Lung microvascular endothelial cell (primary cell): Measurements from ENCODE around the gene PLCB2. TPM values are rescaled to one million over a fixed set of nuclear protein-coding genes. Genes with fewer than 3 reads are reported as not detected.

Experiments used
- DNase-seq, 2 donors: peaks; one replicate each; pipeline versions ENCODE4 v3.0.0 to v3.0.0-alpha.2; 2010; ENCODE audit warnings: low read depth in 2 of 2
- total RNA-seq: library from RNA; depleted of rRNA; stranded (reverse); fragments of >200 nt; gene quantifications from 2 replicates; pipeline ENCODE4 v1.2.1, GENCODE V29; 2014

Gene PLCB2
- total RNA-seq, 1 donor from 2014 or later: under 0.01 TPM

- no peak for DNase-seq
Measured at GRCh38 chr15:40287505-40287904, 20.2 kb downstream of the PLCB2 start.

- DNase-seq: no peak
Measured at GRCh38 chr15:40286794-40287193, 20.9 kb downstream of the PLCB2 start.

DNA sequence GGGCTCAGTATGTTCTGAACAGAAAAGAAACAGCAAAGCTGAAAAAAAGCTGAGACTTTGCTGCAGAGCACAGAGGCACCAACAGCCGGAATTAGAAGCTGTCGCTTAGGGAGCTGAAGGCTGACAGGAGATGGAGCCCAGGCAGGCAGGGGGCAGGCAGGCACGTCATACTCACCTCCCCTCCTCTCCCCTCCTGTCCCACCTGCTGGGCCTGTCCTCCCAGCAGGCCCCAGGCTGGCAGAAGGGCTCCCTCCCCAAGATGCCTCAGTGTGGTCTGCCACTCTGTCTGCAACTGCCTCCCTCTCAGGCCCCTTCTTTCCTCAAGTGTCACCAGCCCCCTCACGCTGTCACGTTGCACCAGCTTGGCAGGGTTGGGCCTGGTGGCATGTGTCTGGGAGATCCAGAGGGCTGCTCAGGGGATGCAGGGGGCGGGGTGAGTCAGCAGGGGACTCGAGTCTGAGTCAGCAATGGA, 21.6 kb downstream of the PLCB2 start:
- no peak for DNase-seq

GRCh38 chr15:40285554-40286011, 22.2 kb downstream of the PLCB2 start:
- no peak for DNase-seq

- DNase-seq: no peak
Measured at GRCh38 chr15:40285151-40285550, 22.6 kb downstream of the PLCB2 start.

GRCh38 chr15:40283615-40284300, 24.0 kb downstream of the PLCB2 start:
- no peak for DNase-seq

- DNase-seq: no peak
Measured at GRCh38 chr15:40282869-40283614, 24.7 kb downstream of the PLCB2 start, which contains the start of gene ANKRD63. ANKRD63 (minus strand) TSS chr15:40283064; CDS start chr15:40282586, 478 bp downstream.

GRCh38 chr15:40282147-40282868, 25.4 kb downstream of the PLCB2 start:
- peak; percentile 28 to 37 for DNase-seq

- no peak for DNase-seq
Measured at GRCh38 chr15:40281801-40282146, 26.0 kb downstream of the PLCB2 start.

GRCh38 chr15:40281057-40281800, 26.5 kb downstream of the PLCB2 start:
- DNase-seq: no peak

GRCh38 chr15:40280260-40281056, 27.3 kb downstream of the PLCB2 start:
- no peak for DNase-seq

- DNase-seq: peak; percentile 57 to 68
Measured at GRCh38 chr15:40279437-40280141, 28.1 kb downstream of the PLCB2 start.

GRCh38 chr15:40278026-40278425, 29.7 kb downstream of the PLCB2 start:
- no peak for DNase-seq

- no peak for DNase-seq
Measured at GRCh38 chr15:40277471-40277870, 30.3 kb downstream of the PLCB2 start.

DNA sequence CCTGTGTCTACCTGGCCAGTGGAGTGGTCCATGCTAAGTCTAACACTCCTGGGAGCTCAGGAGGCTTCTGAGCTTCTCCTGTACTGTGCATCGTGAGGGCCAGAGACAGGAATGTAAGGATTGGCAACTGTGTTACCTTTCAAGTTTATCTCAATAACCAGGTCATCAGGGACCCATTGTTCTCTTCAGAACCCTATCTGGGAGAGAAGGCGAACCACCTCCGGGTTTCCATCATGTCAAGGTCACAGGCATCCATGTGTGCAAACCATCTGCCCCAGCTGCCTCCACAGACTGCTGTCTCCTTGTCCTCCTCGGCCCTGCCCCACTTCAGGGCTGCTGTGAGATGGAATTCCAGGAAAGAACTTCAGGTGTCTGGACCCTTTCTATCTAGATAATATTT, 30.8 kb downstream of the PLCB2 start:
- no peak for DNase-seq

GRCh38 chr15:40275954-40276353, 31.8 kb downstream of the PLCB2 start:
- no peak for DNase-seq

GRCh38 chr15:40275523-40275922, 32.2 kb downstream of the PLCB2 start:
- no peak for DNase-seq

DNA sequence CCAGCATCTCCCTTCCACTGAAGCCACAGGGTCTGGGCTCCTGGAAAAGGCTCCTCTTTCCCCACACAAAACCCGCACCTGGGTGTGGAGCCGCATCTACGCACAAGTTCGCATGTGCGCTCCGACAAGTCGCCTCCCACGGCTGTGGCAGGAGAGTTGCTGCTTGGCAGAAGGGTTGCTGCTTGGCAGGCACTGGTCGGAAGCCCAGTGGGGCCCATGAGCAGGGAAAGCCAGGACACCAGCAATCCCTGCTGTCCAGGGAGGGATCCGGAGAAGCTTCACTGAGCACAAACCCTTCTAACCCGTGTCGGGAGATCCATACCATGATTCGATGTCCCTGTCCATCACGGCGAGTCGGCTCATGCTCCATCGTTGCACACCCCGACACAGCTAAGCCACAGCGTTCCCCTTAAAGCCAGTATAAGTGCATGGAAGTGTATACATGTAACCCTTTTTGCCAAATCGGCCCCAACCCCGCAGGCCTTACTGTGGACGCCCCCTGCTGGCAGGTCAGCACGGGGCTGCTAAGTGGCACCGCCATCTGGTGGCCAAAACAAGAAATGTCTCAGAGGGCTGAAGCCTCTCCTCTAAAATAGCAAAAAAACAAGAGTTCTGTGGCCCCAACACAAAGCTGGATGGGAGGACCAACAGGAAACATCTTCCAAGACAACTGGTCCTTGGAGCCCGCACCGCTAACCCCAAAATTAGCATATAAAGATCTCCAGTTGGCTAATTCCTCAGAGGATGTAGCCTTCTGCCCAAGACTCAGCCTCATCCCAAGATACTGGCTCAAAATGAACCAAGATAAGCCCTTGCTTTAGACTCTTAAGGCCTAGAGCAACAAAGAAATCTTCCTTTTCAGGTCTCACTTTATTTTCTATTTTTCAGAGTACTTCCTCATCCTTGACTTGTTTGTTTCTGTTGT, 33.1 kb downstream of the PLCB2 start:
- DNase-seq: peak; percentile 87 to 91

DNA sequence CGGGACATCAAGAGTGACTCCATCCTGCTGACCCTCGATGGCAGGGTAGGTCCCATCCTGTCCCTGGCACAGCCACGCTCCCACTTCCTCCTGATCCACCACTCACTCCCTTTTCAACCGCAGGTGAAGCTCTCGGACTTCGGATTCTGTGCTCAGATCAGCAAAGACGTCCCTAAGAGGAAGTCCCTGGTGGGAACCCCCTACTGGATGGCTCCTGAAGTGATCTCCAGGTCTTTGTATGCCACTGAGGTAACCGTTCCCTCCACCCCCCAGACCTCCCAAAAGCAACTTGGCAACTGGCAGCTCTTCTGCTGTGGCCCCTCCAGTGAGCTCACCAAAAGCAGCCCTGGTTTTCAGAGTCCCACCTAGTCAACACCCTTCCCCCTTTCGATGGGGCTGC, 34.3 kb downstream of the PLCB2 start:
- no peak for DNase-seq
